Brain microvascular endothelial cell (primary cell): Measurements from ENCODE around the gene NKPD1.

Source experiments
- DNase-seq: peaks from one replicate; pipeline ENCODE4 v3.0.0-alpha.2; 2020
- H3K27ac ChIP-seq: fragments of 250-450 bp; sonication (Bioruptor Pico); 2 replicates; pipeline ENCODE4 v1.5.1; 2020; ENCODE audit warnings: mild to moderate bottlenecking, moderate library complexity
- H3K27me3 ChIP-seq: fragments of 250-450 bp; sonication (Bioruptor Pico); replicated peaks from 2 replicates; pipeline ENCODE4 v1.5.1; 2020; ENCODE audit warnings: mild to moderate bottlenecking
- H3K36me3 ChIP-seq: fragments of 250-450 bp; sonication (Bioruptor Pico); replicated peaks from 2 replicates; pipeline ENCODE4 v1.5.1; 2020; ENCODE audit warnings: mild to moderate bottlenecking
- H3K4me3 ChIP-seq: 2 replicates; pipeline ENCODE4 v1.5.1; 2011; ENCODE audit warnings: low read depth, mild to moderate bottlenecking, control low read depth, low read length, moderate library complexity
- in situ Hi-C: cut with HindIII; loops from 2 replicates; pipeline ENCODE4 v1.10.0; 2017; ENCODE audit warnings: low sequenced_read_pairs, low pct_ligation_motif_present
- TF ChIP-seq, protein P1 (sequence below): IDR thresholded peaks from 2 replicates; pipeline ENCODE4 v1.5.1; 2011; ENCODE audit warnings: low read depth, mild to moderate bottlenecking, moderate library complexity, low read length, control low read depth, inconsistent platforms; ENCODE audit errors: missing control alignments

The NKPD1 gene

DNA sequence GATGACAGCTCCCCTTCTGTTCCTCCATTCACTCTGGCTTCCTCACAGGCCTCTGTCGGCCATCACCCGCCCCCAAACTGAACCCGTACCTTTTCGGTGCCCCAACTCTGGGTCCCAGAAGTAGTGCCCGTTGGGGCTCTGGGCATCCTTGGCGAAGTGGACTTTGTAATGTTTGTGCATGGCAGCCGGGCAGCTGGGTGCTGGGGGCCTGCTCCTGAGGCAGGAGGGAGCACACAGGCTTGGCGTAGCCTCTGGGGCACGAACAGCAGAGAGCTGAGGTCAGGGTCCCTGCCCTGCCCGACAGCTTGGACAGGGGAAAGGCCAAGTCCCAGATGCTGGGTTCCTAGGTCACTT lies 834 bp downstream of the NKPD1 start:
- in situ Hi-C loops, result no loop called here
- H3K27me3 ChIP-seq, result peaks cover 5% of the 10 kb centered on the region
- TF ChIP-seq, protein P1, sequence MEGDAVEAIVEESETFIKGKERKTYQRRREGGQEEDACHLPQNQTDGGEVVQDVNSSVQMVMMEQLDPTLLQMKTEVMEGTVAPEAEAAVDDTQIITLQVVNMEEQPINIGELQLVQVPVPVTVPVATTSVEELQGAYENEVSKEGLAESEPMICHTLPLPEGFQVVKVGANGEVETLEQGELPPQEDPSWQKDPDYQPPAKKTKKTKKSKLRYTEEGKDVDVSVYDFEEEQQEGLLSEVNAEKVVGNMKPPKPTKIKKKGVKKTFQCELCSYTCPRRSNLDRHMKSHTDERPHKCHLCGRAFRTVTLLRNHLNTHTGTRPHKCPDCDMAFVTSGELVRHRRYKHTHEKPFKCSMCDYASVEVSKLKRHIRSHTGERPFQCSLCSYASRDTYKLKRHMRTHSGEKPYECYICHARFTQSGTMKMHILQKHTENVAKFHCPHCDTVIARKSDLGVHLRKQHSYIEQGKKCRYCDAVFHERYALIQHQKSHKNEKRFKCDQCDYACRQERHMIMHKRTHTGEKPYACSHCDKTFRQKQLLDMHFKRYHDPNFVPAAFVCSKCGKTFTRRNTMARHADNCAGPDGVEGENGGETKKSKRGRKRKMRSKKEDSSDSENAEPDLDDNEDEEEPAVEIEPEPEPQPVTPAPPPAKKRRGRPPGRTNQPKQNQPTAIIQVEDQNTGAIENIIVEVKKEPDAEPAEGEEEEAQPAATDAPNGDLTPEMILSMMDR, result no peak
- no peak overlapping the region for H3K27ac ChIP-seq
- H3K36me3 ChIP-seq, result no peaks in the 10 kb centered on the region
- DNase-seq, result no peak
- H3K4me3 ChIP-seq, result no peak overlapping the region

DNA sequence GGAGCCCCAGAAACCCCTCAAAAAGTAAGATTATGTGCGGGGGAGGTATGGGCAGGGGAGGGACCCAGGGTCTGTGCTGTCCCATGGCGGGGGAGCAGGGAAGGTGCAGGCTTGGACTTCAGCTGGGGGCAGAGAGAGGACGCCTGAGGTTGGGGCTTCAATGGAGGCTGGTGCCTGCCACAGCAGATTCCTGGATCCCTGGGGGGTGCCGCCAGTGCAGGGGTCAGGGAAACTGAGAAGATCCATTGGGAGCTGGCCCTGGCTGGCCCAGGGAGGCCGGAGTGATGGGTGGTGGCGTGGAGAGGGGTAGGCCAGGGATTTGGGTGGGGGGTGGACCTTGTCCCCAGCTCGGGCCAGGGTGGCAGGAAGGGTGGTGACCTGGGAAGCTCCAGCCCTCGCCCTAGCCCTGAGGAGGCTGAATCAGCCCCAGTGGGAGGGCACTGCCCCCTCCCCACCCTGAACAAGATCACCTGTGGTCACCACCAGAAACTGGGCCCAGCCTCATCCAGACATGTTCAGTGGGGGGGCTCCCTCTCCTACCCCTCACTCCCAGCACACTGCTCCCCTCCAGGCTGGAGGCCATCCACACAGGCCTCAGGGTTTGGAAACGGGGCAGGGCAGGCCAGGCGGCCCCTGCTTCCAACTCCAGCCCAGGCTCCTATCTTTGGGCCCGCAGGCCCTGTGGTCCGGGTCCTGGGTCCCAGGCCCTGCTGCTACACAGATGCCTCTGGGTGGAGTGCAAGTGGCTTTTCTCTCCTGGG lies 1.4 kb downstream of the NKPD1 start:
- Histone ChIP-seq H3K27ac (no peak overlapping the region), H3K36me3 (no peaks in the 10 kb centered on the region), H3K4me3 (no peak overlapping the region), H3K27me3 (peaks cover 5% of the 10 kb centered on the region)
- DNase-seq, result no peak
- TF ChIP-seq, protein P1, result no peak
- in situ Hi-C loops, result no loop called here

DNA sequence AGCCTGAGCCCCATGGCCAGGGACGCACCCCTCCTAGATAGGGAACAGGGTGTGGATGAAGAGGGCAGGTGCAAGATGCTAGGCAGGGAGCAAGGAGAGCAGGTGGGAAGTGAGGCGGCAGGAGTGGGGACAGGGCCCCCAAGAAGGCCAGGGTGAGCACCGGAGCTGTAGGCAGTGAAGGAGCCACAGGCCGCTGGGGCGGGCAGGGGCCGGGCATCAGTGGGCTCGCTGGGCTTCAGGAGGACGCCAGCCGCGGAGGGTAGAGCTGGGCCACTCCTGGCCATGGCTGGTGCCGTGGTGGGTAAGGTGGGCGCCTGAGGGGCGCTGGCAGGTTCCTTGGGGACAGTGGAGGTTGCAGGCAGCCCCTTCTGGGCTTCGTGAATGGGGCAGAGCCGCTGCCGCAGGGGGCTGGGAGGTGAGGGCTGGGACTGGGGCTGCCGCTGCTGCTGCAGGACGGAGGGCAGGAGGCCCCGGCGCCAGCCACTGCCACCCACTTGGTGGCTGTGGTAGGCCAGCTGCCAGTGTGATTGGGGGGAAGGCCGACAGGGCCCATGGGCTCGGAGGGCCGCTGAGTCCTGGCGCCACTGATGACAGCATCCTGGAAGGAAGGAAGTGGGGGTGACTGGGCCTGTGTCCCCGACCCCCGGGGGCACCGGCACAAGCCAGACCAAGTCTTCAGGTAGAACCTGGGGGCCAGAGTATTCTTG lies 2.1 kb downstream of the NKPD1 start:
- Histone ChIP-seq H3K36me3 (no peaks in the 10 kb centered on the region), H3K4me3 (no peak overlapping the region), H3K27ac (no peak overlapping the region), H3K27me3 (peaks cover 5% of the 10 kb centered on the region)
- no peak for DNase-seq
- in situ Hi-C loops, result no loop called here
- TF ChIP-seq, protein P1, result no peak

DNA sequence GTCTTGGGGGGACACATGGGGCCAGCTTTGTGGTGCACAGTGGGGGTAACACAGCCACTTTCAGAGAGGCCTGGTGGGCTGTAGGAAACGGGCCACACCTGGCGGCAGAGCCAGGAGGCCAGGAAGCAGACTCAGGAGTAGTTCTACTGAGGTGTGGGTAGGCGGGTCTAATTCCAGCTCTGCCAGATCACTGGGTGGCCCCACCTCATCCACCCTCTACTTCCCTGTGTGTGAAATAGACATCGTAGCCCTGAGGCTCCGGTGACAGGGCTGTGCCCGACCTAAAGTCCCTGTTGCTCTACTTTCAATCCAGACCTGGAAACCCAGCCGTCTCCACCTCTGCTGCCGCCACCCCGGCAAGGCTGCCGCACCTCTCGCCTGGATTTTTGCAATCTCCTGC lies 4.0 kb downstream of the NKPD1 start:
- in situ Hi-C loops, result no loop called here
- Histone ChIP-seq H3K4me3 (no peak overlapping the region), H3K36me3 (no peaks in the 10 kb centered on the region), H3K27ac (no peak overlapping the region), H3K27me3 (peaks cover 14% of the 10 kb centered on the region)
- TF ChIP-seq, protein P1, result no peak
- no peak for DNase-seq

DNA sequence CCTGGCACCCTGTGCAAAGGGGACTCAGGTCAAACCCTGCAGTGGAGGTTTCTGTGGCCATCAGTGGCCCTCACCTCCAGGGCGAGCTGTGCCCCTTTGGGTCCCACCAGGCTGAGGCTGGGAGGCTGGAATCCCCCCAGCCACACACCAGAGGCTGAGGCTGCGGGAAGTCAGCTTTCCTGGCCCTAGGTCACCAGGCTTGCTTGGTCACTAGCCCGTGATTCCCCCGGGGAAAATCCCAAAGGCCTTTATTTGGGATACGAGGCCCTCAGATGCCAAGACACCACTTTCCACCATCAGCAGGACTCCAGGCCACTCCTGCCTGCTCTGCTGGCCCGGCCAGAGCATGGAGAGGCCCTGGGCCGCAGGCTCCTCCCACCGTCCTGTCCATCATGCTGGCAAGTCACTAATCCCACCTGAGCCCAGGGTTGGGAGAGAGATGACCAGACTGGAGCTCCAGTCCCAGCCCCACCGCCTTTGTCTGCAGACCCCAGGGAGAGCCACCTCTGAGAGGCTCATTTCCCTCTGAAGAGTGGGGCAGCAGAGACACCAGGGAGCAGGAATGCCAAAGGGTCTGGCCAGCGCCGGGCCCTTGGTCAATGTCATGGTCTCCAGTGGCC lies 4.7 kb downstream of the NKPD1 start:
- no peak for DNase-seq
- Histone ChIP-seq H3K36me3 (no peaks in the 10 kb centered on the region), H3K27me3 (peaks cover 10% of the 10 kb centered on the region), H3K27ac (no peak overlapping the region), H3K4me3 (no peak overlapping the region)
- in situ Hi-C loops, result no loop called here
- TF ChIP-seq, protein P1, result no peak
